HepG2 (cell line): ENCODE measurements around the gene RAC3. TPM values are rescaled to one million over a fixed set of nuclear protein-coding genes. Genes with fewer than 3 reads are reported as not detected.

Experiments
- ARNT ChIP-seq: fragments of 450-650 bp; IDR thresholded peaks from 2 replicates; pipeline ENCODE4 v1.6.1; 2017
- EP300 ChIP-seq, 3 experiments: sonication (generic) in 1 of 3; formaldehyde crosslinking in 1 of 3; IDR thresholded peaks; 2 replicates each; pipeline versions ENCODE4 v1.5.1 to v1.6.1; 2011 to 2020; ENCODE audit warnings: low read depth in 2 of 3, low read length in 2 of 3, borderline replicate concordance in 1 of 3, improper control_type of control experiment in 1 of 3, mild to moderate bottlenecking in 1 of 3, missing genetic modification reagents in 1 of 3, moderate library complexity in 1 of 3
- EZH2 ChIP-seq: conservative IDR thresholded peaks from 2 replicates; pipeline ENCODE4 v1.6.1; 2012; ENCODE audit warnings: mild to moderate bottlenecking, low read depth, low read length, moderate library complexity
- HOXD1 ChIP-seq: sonication (generic); formaldehyde crosslinking; IDR thresholded peaks from 2 replicates; pipeline ENCODE4 v1.5.0; 2020; ENCODE audit warnings: missing genetic modification reagents
- MED13 ChIP-seq: sonication (generic); formaldehyde crosslinking; IDR thresholded peaks from 2 replicates; pipeline ENCODE4 v1.5.0; 2020; ENCODE audit warnings: missing genetic modification reagents
- NFIB ChIP-seq: sonication (generic); formaldehyde crosslinking; IDR thresholded peaks from 2 replicates; pipeline ENCODE4 v1.9.0; 2021; ENCODE audit warnings: missing genetic modification reagents, mild to moderate bottlenecking, borderline replicate concordance
- PHF20 ChIP-seq: sonication (generic); formaldehyde crosslinking; IDR thresholded peaks from 2 replicates; pipeline ENCODE4 v1.5.0; 2020; ENCODE audit warnings: mild to moderate bottlenecking, missing genetic modification reagents
- RCOR2 ChIP-seq: IDR thresholded peaks from 2 replicates; pipeline ENCODE4 v1.6.1; 2016; ENCODE audit warnings: missing biosample characterization, missing genetic modification reagents
- TBX2 ChIP-seq: sonication (generic); formaldehyde crosslinking; IDR thresholded peaks from 2 replicates; pipeline ENCODE4 v1.5.0; 2020; ENCODE audit warnings: missing genetic modification reagents, mild to moderate bottlenecking, borderline replicate concordance
- XBP1 ChIP-seq: sonication (generic); formaldehyde crosslinking; IDR thresholded peaks from 2 replicates; pipeline ENCODE4 v1.5.0; 2020; ENCODE audit warnings: missing genetic modification reagents
- ZBTB7B ChIP-seq: sonication (generic); formaldehyde crosslinking; IDR thresholded peaks from 2 replicates; pipeline ENCODE4 v1.4.0; 2020; ENCODE audit warnings: missing genetic modification reagents
- ZMYM3 ChIP-seq: sonication (generic); formaldehyde crosslinking; IDR thresholded peaks from 2 replicates; pipeline ENCODE4 v1.5.1; 2020; ENCODE audit warnings: mild to moderate bottlenecking, missing genetic modification reagents
- ZNF317 ChIP-seq: sonication (generic); formaldehyde crosslinking; IDR thresholded peaks from 2 replicates; pipeline ENCODE4 v1.5.0; 2020; ENCODE audit warnings: mild to moderate bottlenecking, missing genetic modification reagents
- ZNF33B ChIP-seq: sonication (generic); formaldehyde crosslinking; IDR thresholded peaks from 2 replicates; pipeline ENCODE4 v1.5.1; 2020; ENCODE audit warnings: mild to moderate bottlenecking, missing genetic modification reagents
- ZNF510 ChIP-seq: sonication (generic); formaldehyde crosslinking; IDR thresholded peaks from 2 replicates; pipeline ENCODE4 v1.4.0; 2020; ENCODE audit warnings: low read depth, mild to moderate bottlenecking, missing genetic modification reagents
- ZNF607 ChIP-seq: sonication (generic); formaldehyde crosslinking; IDR thresholded peaks from 2 replicates; pipeline ENCODE4 v1.5.1; 2020; ENCODE audit warnings: missing genetic modification reagents, mild to moderate bottlenecking, borderline replicate concordance
- ZNF768 ChIP-seq: sonication (generic); formaldehyde crosslinking; IDR thresholded peaks from 2 replicates; pipeline ENCODE4 v1.4.0; 2020; ENCODE audit warnings: missing genetic modification reagents
- ZNF776 ChIP-seq: sonication (generic); formaldehyde crosslinking; IDR thresholded peaks from 2 replicates; pipeline ENCODE4 v1.4.0; 2020; ENCODE audit warnings: mild to moderate bottlenecking, missing genetic modification reagents
- ZNF790 ChIP-seq: sonication (generic); formaldehyde crosslinking; IDR thresholded peaks from 2 replicates; pipeline ENCODE4 v1.8.0; 2022; ENCODE audit warnings: missing genetic modification reagents, mild to moderate bottlenecking, borderline replicate concordance
- ZNF879 ChIP-seq: sonication (generic); formaldehyde crosslinking; IDR thresholded peaks from 2 replicates; pipeline ENCODE4 v1.8.1; 2023; ENCODE audit warnings: missing genetic modification reagents
- ZSCAN29 ChIP-seq: sonication (generic); formaldehyde crosslinking; conservative IDR thresholded peaks from 2 replicates; pipeline ENCODE4 v1.4.0; 2020; ENCODE audit warnings: mild to moderate bottlenecking, missing genetic modification reagents
- polyA plus RNA-seq, 8 experiments: library from polyadenylated mRNA; depleted of rRNA in 3 of 8; stranded (reverse) in 7 of 8; unstranded in 1 of 8; fragments of >200 nt; fragmentation: Illumina TruSeq in 4 of 8; extraction: Trizol in 4 of 8; gene quantifications; 2 replicates each; pipeline versions ENCODE4 v1.2.1 to v1.2.3, GENCODE V29; 2011 to 2016; ENCODE audit warnings: low read depth in 4 of 8, missing spikeins in 1 of 8, mixed read lengths in 1 of 8; ENCODE audit not compliant: insufficient read depth in 1 of 8
- total RNA-seq, 5 experiments: library from RNA; depleted of rRNA; stranded (reverse); fragments of >200 nt; fragmentation: Illumina TruSeq; extraction: Trizol; gene quantifications; 2 replicates each; pipeline ENCODE4 v1.2.3, GENCODE V29; 2016; ENCODE audit warnings: low read depth in 1 of 5
- TF ChIP-seq, protein P1 (sequence below): IDR thresholded peaks from 2 replicates; pipeline ENCODE4 v1.6.1; 2012; ENCODE audit warnings: low read length, improper control_type of control experiment
- TF ChIP-seq, protein P2 (sequence below): IDR thresholded peaks from 2 replicates; pipeline ENCODE4 v1.6.1; 2016; ENCODE audit warnings: missing biosample characterization, missing genetic modification reagents, low read depth
- TF ChIP-seq, protein P3 (sequence below): sonication (generic); formaldehyde crosslinking; IDR thresholded peaks from 2 replicates; pipeline ENCODE4 v1.5.1; 2020; ENCODE audit warnings: missing genetic modification reagents, mild to moderate bottlenecking, borderline replicate concordance
- TF ChIP-seq, protein P4 (sequence below): sonication (generic); formaldehyde crosslinking; IDR thresholded peaks from 2 replicates; pipeline ENCODE4 v1.8.1; 2023; ENCODE audit warnings: mild to moderate bottlenecking, missing genetic modification reagents

Gene RAC3
- total and polyA plus RNA-seq, 2 of the 13 experiments (the other 11 are each of a cell fraction or from before 2014, with no cell fraction given) = 10.5 to 21.3 TPM

DNA sequence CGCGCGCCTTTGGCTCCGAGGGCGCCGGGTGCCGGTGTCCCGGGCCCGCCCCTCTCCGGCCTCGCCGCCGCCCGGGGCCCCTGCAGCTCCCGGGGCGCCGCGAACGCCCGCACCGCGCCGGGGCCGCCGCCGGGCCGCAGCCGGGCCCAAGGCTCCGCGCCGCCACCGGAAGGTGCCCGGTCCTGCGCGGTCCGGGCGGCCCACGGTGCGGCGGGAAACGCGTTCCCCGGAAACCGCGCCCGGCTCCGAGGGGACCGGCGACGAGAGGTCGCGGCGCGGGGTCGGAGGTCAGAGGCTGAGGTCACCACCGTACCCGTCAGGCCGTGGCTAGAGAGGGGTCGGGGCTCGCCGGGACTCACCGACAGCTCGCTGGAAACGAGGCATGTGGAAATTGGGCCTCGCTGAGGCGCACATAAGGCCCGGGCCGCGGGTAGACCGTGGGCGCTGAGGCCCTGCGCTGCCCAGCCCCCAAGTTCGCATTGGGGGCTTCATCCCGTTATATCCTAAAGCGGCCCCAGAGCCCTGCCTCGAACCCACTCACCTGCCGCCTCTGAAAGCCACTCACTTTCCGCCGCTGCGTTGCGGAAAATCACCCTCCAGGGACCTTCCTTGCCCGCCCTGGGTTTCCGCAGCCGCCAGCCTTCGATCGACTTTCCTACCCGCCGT lies 34.3 kb downstream of the RAC3 start, which contains the start of gene DUS1L (continued):
- TF ChIP-seq, protein P1, sequence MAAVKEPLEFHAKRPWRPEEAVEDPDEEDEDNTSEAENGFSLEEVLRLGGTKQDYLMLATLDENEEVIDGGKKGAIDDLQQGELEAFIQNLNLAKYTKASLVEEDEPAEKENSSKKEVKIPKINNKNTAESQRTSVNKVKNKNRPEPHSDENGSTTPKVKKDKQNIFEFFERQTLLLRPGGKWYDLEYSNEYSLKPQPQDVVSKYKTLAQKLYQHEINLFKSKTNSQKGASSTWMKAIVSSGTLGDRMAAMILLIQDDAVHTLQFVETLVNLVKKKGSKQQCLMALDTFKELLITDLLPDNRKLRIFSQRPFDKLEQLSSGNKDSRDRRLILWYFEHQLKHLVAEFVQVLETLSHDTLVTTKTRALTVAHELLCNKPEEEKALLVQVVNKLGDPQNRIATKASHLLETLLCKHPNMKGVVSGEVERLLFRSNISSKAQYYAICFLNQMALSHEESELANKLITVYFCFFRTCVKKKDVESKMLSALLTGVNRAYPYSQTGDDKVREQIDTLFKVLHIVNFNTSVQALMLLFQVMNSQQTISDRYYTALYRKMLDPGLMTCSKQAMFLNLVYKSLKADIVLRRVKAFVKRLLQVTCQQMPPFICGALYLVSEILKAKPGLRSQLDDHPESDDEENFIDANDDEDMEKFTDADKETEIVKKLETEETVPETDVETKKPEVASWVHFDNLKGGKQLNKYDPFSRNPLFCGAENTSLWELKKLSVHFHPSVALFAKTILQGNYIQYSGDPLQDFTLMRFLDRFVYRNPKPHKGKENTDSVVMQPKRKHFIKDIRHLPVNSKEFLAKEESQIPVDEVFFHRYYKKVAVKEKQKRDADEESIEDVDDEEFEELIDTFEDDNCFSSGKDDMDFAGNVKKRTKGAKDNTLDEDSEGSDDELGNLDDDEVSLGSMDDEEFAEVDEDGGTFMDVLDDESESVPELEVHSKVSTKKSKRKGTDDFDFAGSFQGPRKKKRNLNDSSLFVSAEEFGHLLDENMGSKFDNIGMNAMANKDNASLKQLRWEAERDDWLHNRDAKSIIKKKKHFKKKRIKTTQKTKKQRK = no peak
- TF ChIP-seq ZNF790 (peak; percentile 93; the same call in 1 of the 2 replicates), ZBTB7B (CRISPR knock-in tag) (peak; percentile 95), NFIB (CRISPR knock-in tag) (no peak), XBP1 (CRISPR knock-in tag) (no peak), ARNT (no peak), ZMYM3 (CRISPR knock-in tag) (peak; percentile 44; the same call in 1 of the 2 replicates), ZNF776 (CRISPR knock-in tag) (peak; percentile 98), ZNF33B (CRISPR knock-in tag) (0 out of 2 replicates have a peak, but pooled peaks have one; percentile 61), HOXD1 (CRISPR knock-in tag) (peak; percentile 79; the same call in 1 of the 2 replicates), TBX2 (peak; percentile 72), ZNF768 (CRISPR knock-in tag) (peak; percentile 91), RCOR2 (CRISPR knock-in tag) (no peak), ZNF317 (CRISPR knock-in tag) (no peak), PHF20 (CRISPR knock-in tag) (peak; percentile 97), EP300 (IDR thresholded peaks at IDR 0.05; ENCODE audit: low read depth in 2 of 2, low read length in 2 of 2) (peak; percentile 46 to 48; a peak in 1 of 4 replicates), EP300 (CRISPR knock-in tag; IDR thresholded peaks at IDR 0.05; ENCODE audit: borderline replicate concordance) (peak; percentile 50; the same call in 1 of the 2 replicates), ZNF607 (CRISPR knock-in tag) (peak; percentile 80), ZNF879 (CRISPR knock-in tag) (peak; percentile 73; the same call in 1 of the 2 replicates), MED13 (CRISPR knock-in tag) (peak; percentile 85; the same call in 1 of the 2 replicates), ZNF510 (0 out of 2 replicates have a peak, but pooled peaks have one; percentile 30), ZSCAN29 (CRISPR knock-in tag) (no peak), EZH2 (no peak)
- TF ChIP-seq, protein P2, sequence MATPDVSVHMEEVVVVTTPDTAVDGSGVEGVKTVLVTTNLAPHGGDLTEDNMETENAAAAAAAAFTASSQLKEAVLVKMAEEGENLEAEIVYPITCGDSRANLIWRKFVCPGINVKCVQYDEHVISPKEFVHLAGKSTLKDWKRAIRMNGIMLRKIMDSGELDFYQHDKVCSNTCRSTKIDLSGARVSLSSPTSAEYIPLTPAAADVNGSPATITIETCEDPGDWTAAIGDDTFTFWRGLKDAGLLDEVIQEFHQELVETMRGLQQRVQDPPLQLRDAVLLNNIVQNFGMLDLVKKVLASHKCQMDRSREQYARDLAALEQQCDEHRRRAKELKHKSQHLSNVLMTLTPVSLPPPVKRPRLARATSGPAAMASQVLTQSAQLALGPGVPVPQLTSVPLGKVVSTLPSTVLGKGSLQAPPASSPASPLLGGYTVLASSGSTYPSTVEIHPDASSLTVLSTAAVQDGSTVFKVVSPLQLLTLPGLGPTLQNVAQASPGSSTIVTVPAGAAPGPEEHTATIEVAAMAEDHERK = peak; percentile 68; the same call in 1 of the 2 replicates
- TF ChIP-seq, protein P3, sequence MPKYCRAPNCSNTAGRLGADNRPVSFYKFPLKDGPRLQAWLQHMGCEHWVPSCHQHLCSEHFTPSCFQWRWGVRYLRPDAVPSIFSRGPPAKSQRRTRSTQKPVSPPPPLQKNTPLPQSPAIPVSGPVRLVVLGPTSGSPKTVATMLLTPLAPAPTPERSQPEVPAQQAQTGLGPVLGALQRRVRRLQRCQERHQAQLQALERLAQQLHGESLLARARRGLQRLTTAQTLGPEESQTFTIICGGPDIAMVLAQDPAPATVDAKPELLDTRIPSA = no peak; the same call in 1 of the 2 replicates
- TF ChIP-seq, protein P4, sequence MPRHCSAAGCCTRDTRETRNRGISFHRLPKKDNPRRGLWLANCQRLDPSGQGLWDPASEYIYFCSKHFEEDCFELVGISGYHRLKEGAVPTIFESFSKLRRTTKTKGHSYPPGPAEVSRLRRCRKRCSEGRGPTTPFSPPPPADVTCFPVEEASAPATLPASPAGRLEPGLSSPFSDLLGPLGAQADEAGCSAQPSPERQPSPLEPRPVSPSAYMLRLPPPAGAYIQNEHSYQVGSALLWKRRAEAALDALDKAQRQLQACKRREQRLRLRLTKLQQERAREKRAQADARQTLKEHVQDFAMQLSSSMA (CRISPR knock-in tag) = peak; percentile 85; the same call in 1 of the 2 replicates
